ENCODE results near the gene COL26A1.

DNA sequence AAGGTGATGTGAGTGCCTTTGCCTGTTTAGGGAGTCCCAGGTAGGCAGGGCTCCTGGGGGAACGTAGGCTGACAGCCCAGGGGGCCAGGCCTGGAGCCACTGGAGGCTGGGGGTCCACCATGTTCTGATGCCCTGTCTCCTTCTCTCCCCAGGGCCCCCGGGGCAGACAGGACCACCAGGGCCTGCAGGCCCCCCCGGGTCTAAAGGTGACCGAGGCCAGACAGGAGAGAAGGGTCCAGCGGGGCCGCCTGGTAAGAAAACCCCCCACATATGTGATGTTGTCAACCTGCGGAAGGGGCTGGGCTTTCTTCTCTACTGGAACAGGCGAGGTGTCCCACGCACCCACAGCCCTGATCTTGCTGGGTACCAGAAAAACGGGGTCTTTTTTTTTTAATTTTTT, 181.2 kb downstream of the COL26A1 start:
- TF ChIP-seq, protein P1, sequence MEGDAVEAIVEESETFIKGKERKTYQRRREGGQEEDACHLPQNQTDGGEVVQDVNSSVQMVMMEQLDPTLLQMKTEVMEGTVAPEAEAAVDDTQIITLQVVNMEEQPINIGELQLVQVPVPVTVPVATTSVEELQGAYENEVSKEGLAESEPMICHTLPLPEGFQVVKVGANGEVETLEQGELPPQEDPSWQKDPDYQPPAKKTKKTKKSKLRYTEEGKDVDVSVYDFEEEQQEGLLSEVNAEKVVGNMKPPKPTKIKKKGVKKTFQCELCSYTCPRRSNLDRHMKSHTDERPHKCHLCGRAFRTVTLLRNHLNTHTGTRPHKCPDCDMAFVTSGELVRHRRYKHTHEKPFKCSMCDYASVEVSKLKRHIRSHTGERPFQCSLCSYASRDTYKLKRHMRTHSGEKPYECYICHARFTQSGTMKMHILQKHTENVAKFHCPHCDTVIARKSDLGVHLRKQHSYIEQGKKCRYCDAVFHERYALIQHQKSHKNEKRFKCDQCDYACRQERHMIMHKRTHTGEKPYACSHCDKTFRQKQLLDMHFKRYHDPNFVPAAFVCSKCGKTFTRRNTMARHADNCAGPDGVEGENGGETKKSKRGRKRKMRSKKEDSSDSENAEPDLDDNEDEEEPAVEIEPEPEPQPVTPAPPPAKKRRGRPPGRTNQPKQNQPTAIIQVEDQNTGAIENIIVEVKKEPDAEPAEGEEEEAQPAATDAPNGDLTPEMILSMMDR (IDR thresholded peaks at IDR 0.05), result no peak
- no peak for TF ChIP-seq POLR2A (IDR thresholded peaks at IDR 0.05)
